K562 (cell line): ENCODE results near the gene SLC25A11. TPM values are rescaled to one million over a fixed set of nuclear protein-coding genes. Genes with fewer than 3 reads are reported as not detected.
A peak's percentile ranks its signal among the peaks of the same experiment; 100 is the strongest.

ENCODE experiments used
- ATF3 ChIP-seq, 2 experiments: fragments of 450-650 bp in 1 of 2; sonication (generic) in 1 of 2; formaldehyde crosslinking in 1 of 2; IDR thresholded peaks in 1 of 2; conservative IDR thresholded peaks in 1 of 2; 2 replicates each; pipeline versions ENCODE4 v1.6.1 to v1.8.1; 2016 to 2023; ENCODE audit warnings: mild to moderate bottlenecking in 2 of 2, moderate library complexity in 2 of 2, inconsistent platforms in 1 of 2, missing genetic modification reagents in 1 of 2
- ETV5 ChIP-seq: sonication (generic); formaldehyde crosslinking; IDR thresholded peaks from 2 replicates; pipeline ENCODE4 v1.4.0; 2020; ENCODE audit warnings: low read depth, mild to moderate bottlenecking, missing genetic modification reagents
- HMGN3 ChIP-seq: IDR thresholded peaks from 2 replicates; pipeline ENCODE4 v1.6.1; 2011; ENCODE audit warnings: borderline replicate concordance, low read depth, mild to moderate bottlenecking, mixed read lengths, low read length; ENCODE audit not compliant: insufficient read length; ENCODE audit errors: extremely low read depth
- MYC ChIP-seq, 2 experiments: fragments of 250-450 bp in 1 of 2; sonication (Bioruptor Pico) in 1 of 2; IDR thresholded peaks; 2 replicates each; pipeline versions ENCODE4 v1.5.1 to v1.6.1; 2012 to 2021; ENCODE audit warnings: low read depth in 2 of 2, borderline replicate concordance in 1 of 2, improper control_type of control experiment in 1 of 2, low read length in 1 of 2, mild to moderate bottlenecking in 1 of 2, moderate library complexity in 1 of 2
- NFATC3 ChIP-seq: fragments of 450-650 bp; IDR thresholded peaks from 2 replicates; pipeline ENCODE4 v1.6.1; 2017; ENCODE audit warnings: mild to moderate bottlenecking
- PHB2 ChIP-seq: fragments of 450-650 bp; IDR thresholded peaks from 2 replicates; pipeline ENCODE4 v1.6.1; 2017; ENCODE audit warnings: low read depth
- SRSF1 ChIP-seq: fragments of 200-400 bp; formaldehyde crosslinking; IDR thresholded peaks from 2 replicates; pipeline ENCODE4 v1.6.1; 2017; ENCODE audit warnings: mild to moderate bottlenecking, low read depth, low read length, moderate library complexity
- USF1 ChIP-seq: sonication (generic); formaldehyde crosslinking; IDR thresholded peaks from 2 replicates; pipeline ENCODE4 v1.9.0; 2022; ENCODE audit warnings: mild to moderate bottlenecking, missing genetic modification reagents
- XRCC3 ChIP-seq: fragments of 450-650 bp; IDR thresholded peaks from 2 replicates; pipeline ENCODE4 v1.6.1; 2017; ENCODE audit warnings: mild to moderate bottlenecking, moderate library complexity
- ZNF395 ChIP-seq: fragments of 200-800 bp; sonication (Bioruptor generic); IDR thresholded peaks from 2 replicates; pipeline ENCODE4 v1.6.1; 2017; ENCODE audit warnings: missing genetic modification characterization, missing compliant biosample characterization
- ZNF766 ChIP-seq: fragments of 200-800 bp; sonication (Bioruptor generic); conservative IDR thresholded peaks from 2 replicates; pipeline ENCODE4 v1.6.1; 2016; ENCODE audit warnings: missing genetic modification characterization, missing compliant biosample characterization
- ZSCAN32 ChIP-seq: fragments of 450-650 bp; formaldehyde crosslinking; IDR thresholded peaks from 2 replicates; pipeline ENCODE4 v1.4.0; 2020; ENCODE audit warnings: mild to moderate bottlenecking, moderate library complexity
- polyA plus RNA-seq, 8 experiments: library from polyadenylated mRNA; depleted of rRNA in 4 of 8; stranded (reverse) in 5 of 8; unstranded in 3 of 8; fragments of >200 nt; fragmentation: Nextera tagmentation in 2 of 8; fragmentation: Illumina TruSeq in 1 of 8; extraction: Ambion mirVana in 2 of 8; extraction: Trizol in 1 of 8; gene quantifications; 2 replicates each; pipeline versions ENCODE4 v1.2.1 to v1.2.3, GENCODE V29; 2011 to 2014; ENCODE audit warnings: inconsistent platforms in 1 of 8, missing spikeins in 1 of 8
- total RNA-seq, 7 experiments: library from RNA; depleted of rRNA in 6 of 7; stranded (reverse); fragments of >200 nt in 6 of 7; fragmentation: Illumina TruSeq in 2 of 7; extraction: Trizol in 2 of 7; gene quantifications; 2 replicates each; pipeline versions ENCODE4 v1.2.1 to v1.2.3, GENCODE V29; 2011 to 2021; ENCODE audit warnings: low replicate concordance in 1 of 7

Gene SLC25A11
- total and polyA plus RNA-seq, 9 of the 15 experiments (the other 6 are each of a cell fraction or from before 2014, with no cell fraction given): 3.1 to 56.7 (median 32.9) TPM

GRCh38 chr17:4969047-4969550 lies 29.3 kb upstream of the SLC25A11 start (continued):
- no peak for TF ChIP-seq XRCC3
- TF ChIP-seq ATF3 (IDR thresholded peaks at IDR 0.05): peak; percentile 92
- no peak for TF ChIP-seq ATF3 (CRISPR knock-in tag; conservative IDR thresholded peaks at IDR 0.05)
- TF ChIP-seq PHB2: no peak
- TF ChIP-seq MYC (IDR thresholded peaks at IDR 0.05; ENCODE audit: low read depth, low read length): 0 out of 2 replicates have a peak, but pooled peaks have one; percentile 5
- TF ChIP-seq MYC (CRISPR knock-in tag; IDR thresholded peaks at IDR 0.05; ENCODE audit: borderline replicate concordance, low read depth): no peak
- TF ChIP-seq ETV5 (CRISPR knock-in tag): no peak
- TF ChIP-seq ZNF766 (CRISPR knock-in tag): peak; percentile 57; the same call in 1 of the 2 replicates
- peak; percentile 86 for TF ChIP-seq NFATC3
- no peak for TF ChIP-seq USF1
- TF ChIP-seq ZNF395 (CRISPR knock-in tag): 0 out of 2 replicates have a peak, but pooled peaks have one; percentile 61
- TF ChIP-seq ZSCAN32 (CRISPR knock-in tag): peak; percentile 61; the same call in 1 of the 2 replicates
- TF ChIP-seq HMGN3: no peak
- no peak for TF ChIP-seq SRSF1
